HEK293T (cell line): Measurements from ENCODE around the gene FAM78A.

Source experiments
- ELF4 ChIP-seq: fragments of 450-650 bp; IDR thresholded peaks from 2 replicates; pipeline ENCODE4 v1.6.1; 2017; ENCODE audit warnings: antibody characterized with exemption
- FOXK2 ChIP-seq: fragments of 450-650 bp; IDR thresholded peaks from 2 replicates; pipeline ENCODE4 v1.6.1; 2016; ENCODE audit warnings: mild to moderate bottlenecking
- HDGF ChIP-seq: fragments of 450-650 bp; IDR thresholded peaks from 2 replicates; pipeline ENCODE4 v1.6.1; 2017; ENCODE audit warnings: antibody characterized with exemption, borderline replicate concordance
- L3MBTL2 ChIP-seq: fragments of 450-650 bp; conservative IDR thresholded peaks from 2 replicates; pipeline ENCODE4 v1.6.1; 2016; ENCODE audit warnings: mild to moderate bottlenecking
- SP1 ChIP-seq: fragments of 450-650 bp; IDR thresholded peaks from 2 replicates; pipeline ENCODE4 v1.6.1; 2017
- TF ChIP-seq, protein P1 (sequence below): fragments of 450-650 bp; IDR thresholded peaks from 2 replicates; pipeline ENCODE4 v1.6.1; 2016

DNA sequence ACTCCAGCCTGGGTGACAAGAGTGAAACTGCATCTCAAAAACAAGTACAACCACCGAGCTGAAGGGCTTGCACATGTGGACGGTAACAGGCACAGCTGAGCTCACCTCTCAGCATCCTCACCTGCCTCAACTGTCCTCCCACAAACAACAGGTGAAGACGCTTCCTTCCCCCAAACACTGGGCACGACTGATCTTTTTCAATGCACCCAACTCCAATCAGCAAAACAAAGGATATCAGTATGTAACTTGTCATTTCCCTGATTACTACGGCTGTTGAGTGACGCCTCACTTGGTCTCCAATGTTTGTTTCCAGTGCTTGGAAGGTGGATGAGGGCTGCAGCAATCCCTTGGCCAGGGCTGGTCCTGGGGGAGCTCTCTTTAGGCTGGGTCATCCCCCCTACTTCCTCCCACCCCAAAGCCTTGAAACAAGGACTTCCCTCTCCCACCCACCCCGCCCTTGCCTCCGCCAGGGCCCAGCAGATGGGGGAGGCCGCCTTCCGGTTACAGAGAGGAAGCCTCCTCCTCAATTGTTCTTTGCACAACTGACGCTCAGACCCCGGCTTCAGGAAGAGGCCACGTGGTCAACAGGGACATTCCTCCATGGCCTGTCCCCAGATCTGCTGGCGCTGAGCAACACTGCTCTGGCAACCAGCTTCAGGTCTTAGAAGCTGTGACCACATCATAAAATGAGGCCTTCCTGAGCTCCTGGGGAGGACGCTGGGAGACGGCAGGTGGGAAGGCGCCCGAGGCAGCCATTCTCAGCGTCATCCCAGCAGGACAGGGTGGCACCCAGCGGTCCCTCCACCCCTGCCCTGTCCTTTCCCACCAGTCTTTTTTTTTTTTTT is 5.9 kb downstream of the FAM78A start:
- TF ChIP-seq FOXK2 (no peak), HDGF (no peak), SP1 (no peak), ELF4 (no peak), L3MBTL2 (no peak)
- TF ChIP-seq, protein P1, sequence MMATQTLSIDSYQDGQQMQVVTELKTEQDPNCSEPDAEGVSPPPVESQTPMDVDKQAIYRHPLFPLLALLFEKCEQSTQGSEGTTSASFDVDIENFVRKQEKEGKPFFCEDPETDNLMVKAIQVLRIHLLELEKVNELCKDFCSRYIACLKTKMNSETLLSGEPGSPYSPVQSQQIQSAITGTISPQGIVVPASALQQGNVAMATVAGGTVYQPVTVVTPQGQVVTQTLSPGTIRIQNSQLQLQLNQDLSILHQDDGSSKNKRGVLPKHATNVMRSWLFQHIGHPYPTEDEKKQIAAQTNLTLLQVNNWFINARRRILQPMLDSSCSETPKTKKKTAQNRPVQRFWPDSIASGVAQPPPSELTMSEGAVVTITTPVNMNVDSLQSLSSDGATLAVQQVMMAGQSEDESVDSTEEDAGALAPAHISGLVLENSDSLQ = no peak
